Subcutaneous abdominal adipose tissue (tissue), 5 donors: ENCODE data around the gene CRTAC1.
A peak's percentile ranks its signal among the peaks of the same experiment; 100 is the strongest.

ENCODE experiments used
- H3K27ac ChIP-seq: one replicate; pipeline ENCODE4 v1.7.0; 2013; ENCODE audit warnings: low read depth, mild to moderate bottlenecking, inconsistent platforms, low read length, moderate library complexity
- H3K27me3 ChIP-seq, 5 donors: one replicate each; pipeline ENCODE4 v1.7.0; 2013; ENCODE audit warnings: low read length in 5 of 5, inconsistent platforms in 1 of 5; ENCODE audit not compliant: control insufficient read depth in 5 of 5, insufficient read depth in 4 of 5
- H3K36me3 ChIP-seq, 5 donors: one replicate each; pipeline ENCODE4 v1.7.0; 2013; ENCODE audit warnings: low read length in 5 of 5; ENCODE audit not compliant: control insufficient read depth in 5 of 5, insufficient read depth in 5 of 5
- H3K4me1 ChIP-seq, 5 donors: one replicate each; pipeline ENCODE4 v1.7.0; 2013; ENCODE audit warnings: low read length in 5 of 5, mild to moderate bottlenecking in 3 of 5, moderate library complexity in 1 of 5; ENCODE audit not compliant: control insufficient read depth in 5 of 5, insufficient read depth in 5 of 5
- H3K4me3 ChIP-seq, 5 donors: one replicate each; pipeline ENCODE4 v1.7.0; 2013; ENCODE audit warnings: low read length in 5 of 5, low read depth in 1 of 5
- H3K9ac ChIP-seq, 5 donors: one replicate each; pipeline ENCODE4 v1.7.0; 2013; ENCODE audit warnings: low read length in 5 of 5, mild to moderate bottlenecking in 4 of 5, moderate library complexity in 3 of 5
- H3K9me3 ChIP-seq, 5 donors: one replicate each; pipeline ENCODE4 v1.7.0; 2013; ENCODE audit warnings: low read length in 5 of 5; ENCODE audit not compliant: control insufficient read depth in 5 of 5
- donor health status: healthy.
- donor health status: healthy.
- donor health status: healthy.
- donor health status: healthy.
- donor health status: healthy.

CRTAC1 gene

GRCh38 chr10:98030991-98031431 lies 590 bp upstream of the CRTAC1 start:
- Histone ChIP-seq H3K9ac (no peak overlapping the region), H3K9me3 (no peaks in the 10 kb centered on the region), H3K27ac (no peak overlapping the region), H3K36me3 (no peaks in the 10 kb centered on the region), H3K4me1 (peaks cover 0 to 17% (median 12%) of the 10 kb centered on the region in 5 donors), H3K27me3 (peaks cover 38 to 66% (median 52%) of the 10 kb centered on the region in 5 donors), H3K4me3 (peak overlapping the region in 4 of 5 donors; percentile 22 to 59 (median 44))

DNA sequence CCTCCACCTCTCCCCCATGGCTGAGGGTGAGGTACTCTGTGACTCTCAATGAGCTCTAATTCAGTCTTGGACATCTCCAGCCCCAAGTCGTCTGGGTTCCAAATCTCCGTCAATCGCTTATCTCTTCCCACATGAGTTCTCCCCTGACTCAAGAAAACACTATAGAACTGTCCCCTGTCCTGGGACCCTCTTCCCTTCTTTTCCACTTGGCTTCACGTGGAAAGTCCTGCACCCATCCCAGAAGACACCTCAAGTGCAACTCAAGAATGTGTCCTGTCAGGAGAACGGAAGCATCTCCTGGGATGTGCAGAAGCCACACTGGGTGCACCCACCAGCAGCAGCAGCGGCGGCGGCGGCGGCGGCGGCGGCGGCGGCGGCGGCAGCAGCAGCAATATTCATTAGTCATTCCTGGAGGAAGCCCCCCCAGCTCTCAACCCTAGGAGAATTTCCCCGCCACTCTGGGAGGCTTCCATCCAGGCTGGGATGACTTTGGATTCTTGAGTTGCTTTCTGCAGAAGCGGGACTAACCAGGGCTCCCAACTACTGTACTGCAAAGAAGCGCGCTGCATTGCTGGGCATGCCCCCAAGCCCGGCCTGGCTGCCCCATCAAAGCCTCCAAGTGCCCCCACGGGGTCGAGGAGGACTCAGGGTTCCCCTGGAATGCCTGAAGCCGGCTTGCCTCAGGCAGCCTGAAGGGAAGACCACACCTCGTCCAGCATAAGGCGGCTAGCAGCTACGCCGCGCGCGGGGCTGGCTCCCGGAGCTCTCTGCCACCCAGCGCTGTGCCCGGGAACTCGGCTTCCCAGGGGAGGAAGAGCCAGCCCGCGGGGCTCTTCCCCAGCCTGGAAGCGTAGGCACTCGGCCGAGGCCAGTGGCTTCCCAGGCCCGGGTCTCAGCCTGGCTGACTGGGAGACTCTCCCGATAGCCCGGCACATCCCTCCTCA lies 1.0 kb downstream of the CRTAC1 start:
- H3K36me3 ChIP-seq, result no peaks in the 10 kb centered on the region
- H3K9me3 ChIP-seq, result no peaks in the 10 kb centered on the region
- H3K27me3 ChIP-seq, result peaks cover 39 to 61% (median 46%) of the 10 kb centered on the region in 5 donors
- peaks cover 0 to 17% (median 12%) of the 10 kb centered on the region in 5 donors for H3K4me1 ChIP-seq
- H3K27ac ChIP-seq, result no peak overlapping the region
- peak overlapping the region in 2 of 5 donors; percentile 25 to 59 for H3K4me3 ChIP-seq
- no peak overlapping the region for H3K9ac ChIP-seq

GRCh38 chr10:98028168-98028770 lies 2.2 kb downstream of the CRTAC1 start:
- H3K36me3 ChIP-seq, result no peaks in the 10 kb centered on the region
- no peak overlapping the region for H3K27ac ChIP-seq
- peaks cover 34 to 64% (median 53%) of the 10 kb centered on the region in 5 donors for H3K27me3 ChIP-seq
- H3K9ac ChIP-seq, result no peak overlapping the region
- H3K4me1 ChIP-seq, result peaks cover 0 to 17% (median 12%) of the 10 kb centered on the region in 5 donors
- H3K9me3 ChIP-seq, result no peaks in the 10 kb centered on the region
- H3K4me3 ChIP-seq, result no peak overlapping the region

DNA sequence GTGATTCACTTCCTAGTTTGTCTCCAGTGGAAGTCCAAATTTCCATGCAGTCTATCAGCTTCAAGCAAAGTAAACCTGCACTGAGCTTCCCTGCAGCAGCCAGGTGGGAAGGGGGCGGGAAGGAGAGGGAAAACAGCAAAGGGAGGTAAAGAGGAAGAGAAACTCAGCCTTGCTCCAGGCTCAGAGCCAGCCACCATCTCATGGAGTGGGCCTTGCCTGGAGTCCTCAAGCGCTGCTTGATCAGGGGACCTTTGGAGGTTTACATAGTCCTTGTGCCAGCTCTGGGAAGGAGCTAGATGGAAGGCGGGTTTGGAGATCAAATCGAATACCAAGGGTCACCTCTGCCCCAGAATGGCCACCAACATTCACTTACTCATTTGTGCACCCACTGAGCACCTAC lies 7.4 kb downstream of the CRTAC1 start:
- Histone ChIP-seq H3K36me3 (no peaks in the 10 kb centered on the region), H3K4me1 (no peaks in the 10 kb centered on the region), H3K27ac (no peak overlapping the region), H3K27me3 (peaks cover 10 to 38% (median 25%) of the 10 kb centered on the region in 5 donors), H3K9ac (no peak overlapping the region), H3K9me3 (no peaks in the 10 kb centered on the region), H3K4me3 (no peak overlapping the region)

DNA sequence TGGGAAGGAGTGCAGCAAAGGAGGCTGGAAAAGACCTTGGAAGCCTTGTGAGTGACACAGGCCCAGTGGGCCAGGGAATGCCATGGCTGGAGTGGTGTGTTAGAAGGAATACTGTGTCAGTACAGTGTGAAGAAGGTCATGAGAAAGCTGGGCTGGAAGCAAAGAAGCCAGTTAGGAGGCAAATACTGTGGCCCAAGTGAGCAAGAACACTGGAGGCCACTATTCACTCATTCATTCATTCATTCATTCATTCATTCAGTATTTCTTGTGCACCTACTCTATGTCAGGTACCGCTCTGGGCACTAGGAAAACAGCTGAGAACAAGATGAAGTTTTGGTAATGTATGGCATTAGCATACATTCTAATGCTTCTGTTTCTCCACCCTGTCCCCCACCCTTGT lies 9.6 kb downstream of the CRTAC1 start:
- H3K27me3 ChIP-seq, result peaks cover 0 to 35% (median 22%) of the 10 kb centered on the region in 5 donors
- no peak overlapping the region for H3K4me3 ChIP-seq
- H3K9ac ChIP-seq, result no peak overlapping the region
- no peaks in the 10 kb centered on the region for H3K36me3 ChIP-seq
- no peaks in the 10 kb centered on the region for H3K9me3 ChIP-seq
- H3K27ac ChIP-seq, result no peak overlapping the region
- no peaks in the 10 kb centered on the region for H3K4me1 ChIP-seq

GRCh38 chr10:98020254-98020653 lies 10.2 kb downstream of the CRTAC1 start:
- Histone ChIP-seq H3K27ac (no peak overlapping the region), H3K9ac (no peak overlapping the region), H3K4me1 (no peaks in the 10 kb centered on the region), H3K36me3 (no peaks in the 10 kb centered on the region), H3K9me3 (no peaks in the 10 kb centered on the region), H3K4me3 (no peak overlapping the region), H3K27me3 (peaks cover 0 to 35% (median 18%) of the 10 kb centered on the region in 5 donors)

GRCh38 chr10:98019784-98020183 lies 10.6 kb downstream of the CRTAC1 start:
- peaks cover 0 to 31% (median 15%) of the 10 kb centered on the region in 5 donors for H3K27me3 ChIP-seq
- no peaks in the 10 kb centered on the region for H3K4me1 ChIP-seq
- H3K36me3 ChIP-seq, result no peaks in the 10 kb centered on the region
- H3K9me3 ChIP-seq, result no peaks in the 10 kb centered on the region
- H3K4me3 ChIP-seq, result no peak overlapping the region
- H3K27ac ChIP-seq, result no peak overlapping the region
- no peak overlapping the region for H3K9ac ChIP-seq

- Histone ChIP-seq H3K27me3 (peaks cover 0 to 29% (median 19%) of the 10 kb centered on the region in 5 donors), H3K9ac (no peak overlapping the region), H3K9me3 (no peaks in the 10 kb centered on the region), H3K27ac (no peak overlapping the region), H3K36me3 (no peaks in the 10 kb centered on the region), H3K4me3 (no peak overlapping the region), H3K4me1 (no peaks in the 10 kb centered on the region)
These were observed 13.5 kb downstream of the CRTAC1 start for GRCh38 chr10:98016772-98017475.

DNA sequence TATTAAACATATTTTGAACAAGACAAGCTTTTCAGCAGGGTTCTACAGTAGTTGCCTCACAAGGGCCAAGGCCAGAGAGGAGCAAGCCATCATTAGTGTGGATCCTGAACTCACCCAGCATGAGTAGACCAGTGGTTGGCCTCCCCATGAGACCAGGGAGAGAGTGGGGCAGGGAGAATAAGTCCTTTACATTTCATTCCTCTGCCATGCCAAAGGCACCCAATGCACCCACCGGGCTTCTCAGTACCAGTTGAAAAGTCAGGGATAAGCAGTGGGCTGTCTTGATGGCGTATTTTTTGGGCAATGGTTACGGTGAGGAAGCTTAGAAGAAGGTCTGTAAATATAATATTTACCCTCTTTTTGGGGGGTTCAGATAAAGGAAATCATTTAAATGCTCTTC lies 16.6 kb downstream of the CRTAC1 start:
- no peaks in the 10 kb centered on the region for H3K9me3 ChIP-seq
- peaks cover 4 to 26% (median 17%) of the 10 kb centered on the region in 5 donors for H3K27me3 ChIP-seq
- no peak overlapping the region for H3K4me3 ChIP-seq
- no peak overlapping the region for H3K27ac ChIP-seq
- no peaks in the 10 kb centered on the region for H3K36me3 ChIP-seq
- no peak overlapping the region for H3K9ac ChIP-seq
- no peaks in the 10 kb centered on the region for H3K4me1 ChIP-seq
